HG03521 (cell line): ENCODE data around the gene C1QTNF3.
"Not testable (repeated sequence)": the region's sequence is repeated elsewhere in the genome, so short reads cannot be mapped to it uniquely, and the experiment has no call there.

ENCODE experiments used
- ATAC-seq: cut with Tn5 transposase; IDR thresholded peaks from one replicate; pipeline ENCODE4 v1.9.1; 2021; ENCODE audit warnings: mild to moderate bottlenecking, moderate library complexity; ENCODE audit not compliant: unreplicated experiment

C1QTNF3 gene

DNA sequence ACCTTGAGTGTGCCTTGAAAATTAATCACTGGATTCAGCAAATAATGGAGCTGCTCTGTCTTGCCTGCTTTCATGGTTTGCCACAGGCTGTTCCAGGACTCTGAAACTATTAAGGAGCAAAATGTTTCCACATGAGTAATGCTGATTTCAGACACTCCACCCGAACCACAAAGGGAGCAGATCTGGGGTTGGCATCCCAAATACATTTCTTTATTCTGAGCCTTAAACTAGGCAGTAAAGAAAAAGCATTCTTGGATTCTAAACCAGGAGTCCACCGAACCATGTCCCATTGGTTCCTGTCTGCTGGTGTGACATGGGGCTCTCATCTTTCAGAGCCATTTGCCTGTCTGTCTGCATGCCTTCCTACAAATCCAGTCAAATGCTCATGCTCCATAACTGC, 10.1 kb upstream of the C1QTNF3 start:
- no peak for ATAC-seq

DNA sequence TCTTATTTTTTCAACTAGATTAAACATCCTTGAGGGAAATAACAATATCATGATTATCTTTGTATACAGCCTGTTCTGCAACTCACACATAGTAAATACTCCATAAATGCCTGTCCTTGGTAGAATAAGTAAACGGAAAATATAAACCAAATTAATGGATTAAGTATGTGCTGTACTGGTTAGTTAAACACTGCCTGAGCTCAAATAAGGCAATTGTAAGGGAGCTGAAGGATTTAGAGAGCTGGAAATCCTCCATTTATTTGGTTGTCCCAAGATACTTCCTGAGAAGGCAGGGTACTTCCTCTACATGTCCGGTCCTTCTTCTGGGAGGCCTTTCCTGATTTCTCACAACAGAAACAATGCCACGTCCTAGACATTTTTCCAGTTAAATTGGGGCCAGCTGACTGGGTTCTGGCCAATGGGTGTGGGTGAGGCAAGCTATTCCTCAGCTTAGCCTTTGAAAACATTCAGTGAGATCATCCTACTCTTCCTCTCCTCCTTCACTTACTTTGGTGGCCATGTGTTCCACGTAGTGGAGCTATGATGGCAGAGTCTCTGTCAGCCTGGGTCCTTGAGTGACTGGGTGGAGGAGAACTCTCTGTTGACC, 8.5 kb upstream of the C1QTNF3 start:
- ATAC-seq: no peak

DNA sequence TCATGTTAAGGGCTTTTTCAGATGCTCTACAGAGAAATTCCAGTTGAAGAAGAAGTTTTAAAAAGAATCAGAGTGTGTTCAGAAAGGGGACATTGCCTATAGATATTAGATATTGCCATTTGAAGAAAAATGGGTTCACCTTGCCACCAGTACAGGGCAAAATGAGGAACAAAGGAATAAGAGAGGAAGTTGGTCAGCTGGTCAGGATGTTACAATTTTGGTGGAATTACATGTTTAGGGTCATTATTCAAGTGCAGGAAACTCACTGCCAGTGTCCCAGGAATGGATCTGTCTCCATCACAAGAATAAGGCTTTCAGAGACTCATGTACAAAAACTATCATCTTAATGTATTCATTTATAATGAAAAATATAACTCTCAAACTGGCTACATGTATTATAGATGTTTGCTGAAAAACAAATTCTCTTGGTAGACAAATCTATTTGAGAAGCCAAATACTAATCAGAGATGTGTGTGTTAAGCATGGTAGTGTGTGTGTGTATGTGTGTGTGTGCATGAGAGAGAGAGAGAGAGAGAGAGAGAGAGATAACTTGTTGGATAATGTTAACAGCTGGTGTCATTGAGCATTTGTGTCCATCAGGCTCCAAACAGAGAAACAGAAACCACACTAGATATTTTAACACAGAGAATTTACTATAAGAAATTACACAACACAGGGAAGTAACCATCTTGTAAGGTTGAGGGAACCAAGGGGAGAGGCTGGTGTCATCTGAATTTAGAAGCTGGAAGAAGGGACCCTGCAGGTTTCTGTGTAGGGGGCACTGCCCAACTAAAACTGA, 5.0 kb upstream of the C1QTNF3 start:
- no peak for ATAC-seq

DNA sequence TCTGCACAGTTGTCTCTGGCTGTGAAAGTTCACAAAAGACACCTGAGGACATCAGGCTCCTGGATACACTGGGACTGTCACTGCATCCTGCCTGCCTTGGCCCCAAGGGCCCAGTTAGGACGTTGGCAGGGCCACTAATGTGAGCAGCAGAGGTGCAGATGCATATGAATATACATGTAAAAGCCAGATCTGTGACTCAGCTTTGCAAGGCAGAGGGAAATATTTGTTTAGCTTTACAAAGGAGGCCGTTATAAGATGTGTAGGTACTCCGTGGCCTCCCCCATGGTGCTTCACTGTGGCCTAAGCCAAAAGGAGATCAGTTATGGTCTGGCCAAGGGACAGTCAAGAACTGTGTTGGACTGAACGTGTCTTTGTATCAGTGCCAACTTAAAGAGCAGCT, 4.1 kb upstream of the C1QTNF3 start:
- ATAC-seq: no peak

DNA sequence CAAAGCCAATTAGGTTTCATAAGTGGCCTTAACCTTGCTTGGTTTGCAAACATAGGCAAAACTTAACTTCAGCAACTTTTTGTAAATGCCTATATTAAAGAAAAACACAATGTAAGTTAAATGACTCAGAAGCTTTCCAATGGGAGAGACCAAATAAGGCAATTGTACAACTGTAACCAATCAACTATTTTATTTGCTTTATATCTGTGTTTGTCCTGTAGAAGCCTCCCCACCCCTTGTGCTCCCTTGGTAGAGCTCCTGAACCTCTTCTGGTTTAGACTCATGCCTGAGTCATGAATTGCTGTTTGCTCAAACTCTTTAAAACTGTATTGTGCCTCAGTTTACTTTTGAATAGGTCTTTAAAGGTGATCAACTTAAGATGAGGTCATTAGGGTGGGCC, 3.0 kb upstream of the C1QTNF3 start:
- no peak for ATAC-seq

DNA sequence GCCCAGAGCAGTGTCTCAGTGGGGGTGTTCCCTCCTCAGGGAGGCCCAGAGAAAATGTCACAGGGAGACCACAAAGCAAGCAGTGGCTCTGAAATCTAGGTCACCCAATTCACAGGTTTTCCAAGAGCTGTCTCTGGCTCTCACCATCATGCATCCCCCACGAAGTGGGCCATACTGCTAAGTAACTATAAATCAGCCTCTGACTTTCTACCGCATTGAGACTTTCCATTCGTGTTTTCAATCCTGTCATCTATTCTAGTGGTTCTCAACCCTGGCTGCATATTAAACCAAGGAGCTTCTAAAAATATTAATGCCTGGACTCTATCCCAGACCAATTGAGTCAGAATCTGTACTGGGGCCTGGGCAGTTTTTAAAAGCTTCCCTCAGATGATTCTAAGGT, 2.0 kb upstream of the C1QTNF3 start:
- no peak for ATAC-seq

DNA sequence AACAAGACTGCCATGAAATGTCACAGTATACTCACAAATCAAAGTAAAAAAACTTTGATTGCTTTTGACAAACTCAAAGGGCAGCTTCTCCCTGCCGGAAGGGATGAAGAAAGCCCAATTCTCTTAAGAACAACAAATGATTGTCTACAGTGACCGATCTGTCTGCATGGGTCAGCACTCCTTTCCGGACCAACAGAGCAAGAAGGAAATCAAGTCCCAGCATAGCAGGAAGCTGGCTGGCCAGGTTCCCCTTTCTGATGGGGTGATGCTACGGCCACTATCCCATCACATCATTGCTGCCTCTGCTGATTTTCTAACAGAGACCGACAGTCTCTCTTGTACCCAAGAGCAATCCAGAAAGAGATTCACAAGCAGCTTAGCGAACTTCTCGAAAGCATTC, 692 bp downstream of the C1QTNF3 start:
- no peak for ATAC-seq

DNA sequence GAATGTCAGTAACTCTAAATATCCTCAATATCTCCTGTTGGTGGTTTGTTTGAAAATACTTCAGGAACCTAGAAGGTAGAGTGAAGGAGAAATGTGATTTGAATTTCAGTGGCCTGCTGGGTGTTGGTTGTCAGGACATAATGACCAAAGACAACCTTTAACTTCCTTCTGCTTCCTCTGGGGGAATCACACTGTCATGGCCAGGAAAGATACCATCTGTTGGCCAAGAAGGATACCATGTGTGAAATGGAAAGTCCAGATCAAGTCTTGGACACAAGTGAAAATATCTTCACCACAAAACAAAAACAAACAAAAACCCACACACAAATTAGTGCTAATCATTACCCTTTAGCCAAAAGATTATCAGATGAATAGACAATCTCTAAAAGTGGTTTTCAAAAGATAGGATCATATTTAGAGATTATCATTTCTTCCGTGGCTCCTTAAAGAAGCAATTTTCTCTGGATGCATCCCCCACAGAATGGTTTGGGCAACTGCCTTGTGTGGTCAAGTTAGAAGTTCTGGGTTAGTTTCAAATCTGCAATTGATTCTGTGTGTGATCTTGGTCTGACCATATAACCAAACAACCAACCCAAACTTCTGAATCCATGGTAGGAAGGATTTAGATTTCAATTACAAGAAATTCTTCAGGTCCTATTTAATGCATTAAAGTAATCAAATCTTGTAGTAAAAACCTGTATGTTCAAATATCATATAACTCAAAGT, 1.6 kb downstream of the C1QTNF3 start:
- ATAC-seq: peak; percentile 44

DNA sequence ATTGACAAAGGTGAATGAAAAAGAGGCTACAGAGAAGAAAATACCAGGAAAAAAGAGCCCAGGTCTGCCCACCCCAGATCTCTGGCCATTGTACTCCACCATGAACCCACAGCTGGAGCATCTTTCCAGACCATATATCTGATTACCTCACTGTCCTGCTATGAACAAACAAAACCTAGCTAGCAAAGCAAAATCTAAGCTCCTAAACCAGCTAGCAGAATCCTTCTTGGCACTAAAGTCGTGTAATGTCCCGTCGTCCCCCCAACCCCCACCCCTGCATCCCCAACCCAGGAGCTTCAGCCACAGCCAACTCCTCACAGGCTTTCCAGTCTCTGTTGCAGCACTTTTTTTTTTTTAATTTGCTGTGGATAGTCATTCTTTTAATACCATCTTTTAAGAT, 2.5 kb downstream of the C1QTNF3 start:
- no peak for ATAC-seq

DNA sequence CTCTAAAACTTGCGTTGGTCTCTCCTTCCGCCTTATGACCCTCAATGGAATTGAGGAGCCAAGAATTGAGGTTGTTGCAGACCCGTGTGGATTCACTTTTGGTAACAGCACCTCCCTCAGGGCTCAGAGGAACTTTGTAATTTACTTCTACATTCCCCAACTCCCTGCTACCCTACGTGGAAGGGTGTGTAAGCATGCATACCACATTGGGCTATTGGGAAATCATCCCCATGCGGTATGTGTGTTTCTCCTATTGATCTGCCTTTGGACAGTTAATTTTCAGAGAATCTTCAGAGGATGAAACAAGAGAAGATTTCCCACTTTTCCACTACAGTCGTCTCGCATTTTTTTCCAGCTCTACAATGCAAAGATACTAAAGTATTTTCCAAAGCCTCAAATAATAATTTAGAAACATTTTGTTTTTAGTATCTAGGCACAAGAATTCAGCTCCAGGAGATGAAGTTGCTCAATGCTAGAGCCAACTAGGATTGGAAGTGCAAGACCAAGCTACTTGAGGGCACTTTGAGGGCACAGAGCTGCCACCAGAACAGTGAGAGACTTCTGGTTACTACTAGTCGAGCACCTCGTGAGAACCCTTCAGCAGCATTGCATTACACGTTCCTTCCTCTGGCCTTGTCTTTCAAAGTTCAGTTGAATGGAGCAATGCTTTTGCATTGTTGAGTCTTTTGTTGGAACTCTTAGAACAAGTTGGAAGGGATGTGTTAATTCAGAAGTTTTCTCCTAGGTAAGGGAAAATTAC, 3.4 kb downstream of the C1QTNF3 start:
- ATAC-seq: no peak

DNA sequence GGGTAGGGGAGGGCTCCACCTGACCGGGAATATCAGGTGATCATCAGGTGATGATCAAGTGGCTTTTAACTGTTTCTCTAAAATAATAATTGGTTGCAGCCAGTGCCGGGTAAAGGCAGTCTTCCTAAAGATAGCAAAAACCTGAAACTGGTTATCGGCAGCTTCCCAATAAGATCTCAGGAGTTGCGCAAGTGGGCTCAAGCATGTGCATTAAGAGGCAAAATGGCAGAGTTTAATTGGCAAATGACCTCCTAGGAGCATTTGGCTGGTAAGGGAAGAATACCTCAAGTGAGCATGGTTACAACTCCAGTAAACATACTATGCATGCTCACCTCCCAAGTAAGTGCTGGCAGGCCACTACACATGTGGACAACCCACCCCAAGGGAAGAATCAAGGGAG, 4.2 kb downstream of the C1QTNF3 start:
- ATAC-seq: no peak

DNA sequence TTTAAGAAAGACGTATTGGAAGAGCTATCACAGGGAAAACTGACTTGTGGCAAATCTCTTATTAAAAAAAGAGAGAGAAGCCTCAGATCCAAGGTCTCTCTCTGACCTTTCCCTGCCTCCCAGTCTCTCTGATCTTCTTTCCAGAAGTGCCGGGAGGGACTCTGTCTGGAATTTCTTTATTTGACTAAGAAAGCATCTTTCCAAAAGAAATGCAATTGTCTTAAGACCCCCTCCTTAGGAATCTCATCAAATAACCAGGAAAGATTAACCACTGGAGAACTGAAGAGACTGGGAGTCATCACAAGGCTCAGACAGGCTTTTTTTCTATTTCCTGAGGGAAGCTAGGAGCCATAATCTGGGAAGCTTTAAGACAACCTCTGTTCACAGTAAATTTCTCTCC, 4.6 kb downstream of the C1QTNF3 start:
- ATAC-seq: no peak

DNA sequence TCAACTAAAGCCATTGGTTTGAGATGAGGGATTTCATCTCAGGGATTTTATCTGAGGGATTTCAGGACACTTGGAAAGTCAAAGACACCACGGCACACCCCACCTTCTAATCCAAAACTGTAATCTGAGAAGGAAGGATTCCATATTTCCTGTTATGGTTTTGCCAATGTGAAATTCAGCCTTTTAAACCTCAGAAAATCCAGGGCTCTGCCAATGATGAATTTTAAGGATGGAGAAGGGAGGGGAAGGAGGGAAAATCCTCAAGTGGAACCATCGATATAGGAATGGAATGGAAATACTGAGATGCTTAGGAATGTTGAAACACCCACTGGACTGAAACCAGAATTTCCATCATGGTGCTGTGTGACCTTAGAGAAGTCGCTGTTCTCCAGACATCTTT, 5.3 kb downstream of the C1QTNF3 start:
- ATAC-seq: no peak

DNA sequence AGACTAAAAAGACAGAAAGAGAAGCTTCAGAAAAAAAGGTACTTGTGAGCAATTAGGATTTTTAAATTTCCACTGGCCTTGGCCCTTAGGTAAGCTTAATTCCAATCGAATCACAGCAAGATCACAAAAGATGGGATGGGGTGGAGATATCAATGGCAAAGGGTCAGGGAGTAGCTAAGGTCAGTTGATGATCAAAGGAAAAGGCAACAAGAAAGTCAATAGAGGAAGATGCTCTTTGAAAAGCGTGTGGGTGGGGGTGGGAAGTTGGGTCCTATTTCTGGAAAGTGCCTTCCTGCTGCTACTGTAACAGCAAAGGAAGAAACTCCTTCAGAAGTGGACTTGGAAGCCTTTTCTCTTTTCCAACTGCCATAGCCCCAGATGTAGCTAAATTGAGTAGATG, 7.3 kb downstream of the C1QTNF3 start:
- ATAC-seq: no peak

DNA sequence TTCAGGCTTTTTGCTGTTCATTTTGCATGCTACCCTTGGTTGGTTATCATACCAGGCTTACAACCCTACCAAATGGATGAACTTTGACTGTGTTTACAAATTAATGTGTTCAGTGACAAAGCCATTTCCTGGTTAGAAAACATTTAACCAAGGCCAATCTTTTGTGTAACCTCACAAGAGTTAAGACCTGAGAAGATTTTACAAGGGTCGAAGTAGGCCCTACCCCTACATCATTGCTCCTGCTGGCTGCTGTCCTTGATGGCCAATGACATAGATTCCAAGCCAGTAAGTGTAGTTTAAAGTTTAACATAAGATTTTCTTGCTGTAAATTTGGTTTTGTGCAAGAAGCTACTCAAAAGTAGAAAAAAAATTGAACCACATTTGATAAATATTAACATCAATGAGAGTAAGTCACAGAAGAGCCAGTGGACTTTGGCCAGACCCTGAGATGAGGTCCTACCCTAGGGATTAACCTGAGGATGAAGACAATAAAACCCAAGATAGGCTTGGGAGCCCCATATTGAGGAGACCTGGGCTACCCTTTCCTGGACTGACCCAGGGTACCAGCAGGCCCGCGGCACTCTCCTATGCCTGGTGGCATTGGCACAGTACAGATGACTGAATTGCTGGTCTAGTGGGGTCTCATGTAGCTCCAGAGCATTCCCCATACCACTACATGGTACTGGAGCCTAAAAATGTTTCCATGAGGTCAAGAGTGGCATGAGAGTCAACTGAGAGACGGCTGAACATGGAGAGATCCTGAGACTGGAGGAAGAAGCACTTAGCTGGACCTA, 8.3 kb downstream of the C1QTNF3 start:
- ATAC-seq: no peak

DNA sequence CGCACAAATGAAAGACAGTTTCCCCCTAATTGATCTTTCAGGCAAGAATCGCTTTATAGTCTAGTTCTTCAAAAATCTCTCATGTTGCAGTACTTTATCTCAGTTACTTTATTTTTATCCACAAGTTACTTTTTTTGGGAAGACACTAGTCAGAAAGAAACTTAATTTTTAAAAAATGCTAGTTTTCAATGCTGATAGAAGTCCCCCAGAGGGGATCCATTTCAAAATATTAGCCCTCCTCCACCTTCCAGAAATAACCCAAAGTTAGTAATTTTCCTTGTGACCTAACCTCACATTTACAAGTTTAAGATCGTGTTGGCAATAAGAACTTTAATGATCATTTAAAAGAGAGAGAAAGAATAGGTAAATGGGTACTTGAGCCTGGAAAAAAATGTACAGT, 11.0 kb downstream of the C1QTNF3 start:
- ATAC-seq: no peak

DNA sequence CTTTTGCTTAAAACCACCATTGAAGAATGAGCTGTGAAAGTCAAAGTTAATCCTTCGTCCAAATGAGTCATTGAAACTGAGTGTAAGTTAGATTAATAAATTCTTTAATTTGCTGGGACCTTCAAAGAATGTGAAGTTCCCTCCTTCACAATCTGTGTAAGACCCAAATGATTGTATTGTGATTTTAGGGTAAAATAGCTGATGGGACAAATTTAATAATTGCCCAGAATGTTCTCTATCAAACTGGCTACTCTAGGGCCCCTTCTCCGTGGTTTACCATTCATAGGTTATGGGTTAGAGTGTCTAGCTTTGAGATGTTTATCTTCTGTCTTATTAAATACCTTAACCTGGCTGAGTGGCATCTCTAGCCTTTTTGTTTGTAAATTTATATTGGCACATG, 11.9 kb downstream of the C1QTNF3 start:
- ATAC-seq: no peak

DNA sequence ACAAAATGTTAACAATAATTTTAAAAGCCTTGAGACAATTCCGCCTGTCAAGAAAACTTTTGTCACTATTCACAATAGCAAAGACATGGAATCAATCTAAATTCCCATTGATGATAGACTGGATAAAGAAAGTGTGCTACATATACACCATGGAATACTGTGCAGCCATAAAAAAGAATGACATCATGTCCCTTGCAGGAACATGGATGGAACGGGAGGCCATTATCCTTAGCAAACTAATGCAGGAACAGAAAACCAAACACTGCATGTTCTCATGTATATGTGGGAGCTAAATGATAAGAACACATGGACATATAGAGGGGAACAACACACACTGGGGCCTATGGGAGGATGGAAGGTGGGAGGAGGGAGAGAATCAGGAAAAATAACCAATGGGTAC, 12.4 kb downstream of the C1QTNF3 start:
- ATAC-seq: not testable (repeated sequence)

DNA sequence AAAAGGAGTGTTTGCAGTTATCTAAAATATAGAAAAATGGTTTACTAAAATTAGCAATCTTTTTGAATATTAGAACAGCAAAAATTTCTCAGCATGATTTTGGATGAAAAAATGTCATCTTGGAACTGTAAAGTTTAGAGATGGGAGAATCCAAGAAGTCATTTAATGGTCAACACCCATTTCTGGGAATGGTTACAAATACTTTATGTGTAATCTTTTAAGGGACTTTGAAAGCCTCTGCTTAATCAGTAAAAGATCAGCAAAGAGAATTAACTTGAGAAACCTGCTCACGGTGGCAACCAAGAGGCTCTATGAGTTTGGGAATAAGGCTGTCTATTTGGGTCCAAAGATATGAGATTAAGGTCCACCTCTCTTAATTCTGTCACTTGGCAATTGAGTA, 13.0 kb downstream of the C1QTNF3 start:
- no peak for ATAC-seq

DNA sequence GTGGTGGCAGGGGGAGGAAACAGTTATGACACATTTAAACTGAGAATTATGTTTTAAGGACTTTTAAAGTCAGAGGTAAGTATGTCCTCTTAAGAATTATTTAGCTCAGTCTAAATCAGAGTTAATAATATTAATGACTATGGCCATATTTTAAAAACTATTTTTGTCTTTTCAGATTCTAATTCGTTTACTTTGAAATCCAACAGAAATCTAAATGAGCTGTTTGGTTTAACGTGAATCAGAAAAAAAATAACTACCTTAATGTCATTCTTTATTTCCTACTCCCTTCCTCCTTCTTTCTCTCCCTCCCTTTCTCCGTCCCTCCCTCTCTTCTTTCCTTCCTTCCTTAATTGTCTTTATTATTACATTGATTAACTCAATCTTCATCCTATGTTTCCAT, 14.7 kb downstream of the C1QTNF3 start:
- ATAC-seq: no peak
